OCI-M2 (cell line): ENCODE results near the gene ANTXR2.

Source experiments
- DNase-seq: peaks from one replicate; lab custom pipeline; 2025; ENCODE audit not compliant: unreplicated experiment; lab: John Stamatoyannopoulos, UW

ANTXR2 gene

DNA sequence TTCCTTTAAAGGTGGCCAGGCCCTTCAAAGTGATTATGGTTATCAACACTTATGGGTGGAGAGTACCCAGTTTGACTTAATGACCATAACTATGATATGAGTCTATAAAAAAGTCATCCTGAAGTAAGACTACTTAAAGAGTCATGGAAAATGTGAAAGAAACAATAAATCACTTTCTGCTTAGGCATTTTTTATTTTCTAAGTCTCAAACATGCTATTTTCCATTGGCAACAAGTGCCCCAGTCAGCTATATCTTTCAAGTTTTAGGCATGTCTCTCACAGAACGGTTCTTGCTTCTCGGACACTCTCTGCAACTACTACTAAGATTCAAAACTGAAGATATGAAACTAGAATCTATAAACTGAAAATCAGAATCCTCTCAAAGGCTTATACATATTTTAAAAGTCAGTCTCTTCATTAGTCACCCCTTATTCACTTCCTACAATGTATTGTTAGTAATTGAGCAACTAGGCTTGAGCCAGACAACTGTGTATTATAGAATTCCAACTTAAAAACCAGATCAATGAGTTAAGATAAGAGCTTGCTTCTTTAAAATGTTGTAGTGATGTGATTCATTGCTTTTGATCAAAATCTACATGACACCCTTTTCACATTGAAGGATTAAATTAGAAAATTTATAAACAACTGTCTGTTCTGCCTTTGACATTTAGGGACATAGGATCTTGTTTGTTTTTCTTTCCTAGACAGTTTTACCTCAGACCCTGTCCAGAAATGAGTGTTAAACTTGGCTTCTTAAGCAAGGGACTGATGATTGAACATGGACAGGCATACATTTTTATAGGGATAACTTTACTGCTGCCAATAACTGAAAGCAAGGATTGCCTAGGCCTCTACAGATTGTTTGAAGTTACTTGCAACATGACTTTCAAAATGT, 2.9 kb downstream of the ANTXR2 start:
- DNase-seq, result no peak

DNA sequence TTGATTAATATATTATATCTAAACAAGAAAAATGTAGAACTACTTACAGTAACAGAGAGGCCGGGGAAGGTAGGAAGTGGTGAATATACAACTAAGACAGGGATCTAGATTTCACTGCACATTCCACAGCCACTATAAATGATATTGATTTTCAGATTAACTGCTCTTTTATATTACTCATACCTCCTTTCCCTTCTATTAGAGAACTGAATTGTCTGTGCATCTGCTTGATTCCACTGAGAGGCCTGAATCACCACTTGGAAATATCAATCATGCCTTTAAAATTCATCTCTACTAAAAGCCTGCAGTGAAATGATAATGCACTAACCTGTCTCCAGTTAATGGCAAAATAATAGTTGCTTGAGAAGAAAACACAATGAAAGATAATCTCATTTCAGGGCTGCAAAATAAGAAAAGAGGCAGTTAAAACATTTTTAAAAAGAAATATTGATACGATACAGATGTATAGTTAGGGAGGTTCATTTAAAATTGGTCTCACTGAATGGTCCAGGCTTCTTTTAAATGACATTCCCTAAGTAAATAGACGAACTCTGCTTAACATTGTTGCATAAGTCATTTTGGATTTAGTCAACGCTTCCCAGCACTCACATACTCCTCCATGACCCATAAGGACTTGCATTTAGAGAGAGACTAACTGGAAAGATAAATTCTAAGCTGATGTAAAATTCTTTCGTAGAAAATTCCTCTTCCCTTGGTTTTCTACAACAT, 3.8 kb downstream of the ANTXR2 start:
- DNase-seq, result no peak

DNA sequence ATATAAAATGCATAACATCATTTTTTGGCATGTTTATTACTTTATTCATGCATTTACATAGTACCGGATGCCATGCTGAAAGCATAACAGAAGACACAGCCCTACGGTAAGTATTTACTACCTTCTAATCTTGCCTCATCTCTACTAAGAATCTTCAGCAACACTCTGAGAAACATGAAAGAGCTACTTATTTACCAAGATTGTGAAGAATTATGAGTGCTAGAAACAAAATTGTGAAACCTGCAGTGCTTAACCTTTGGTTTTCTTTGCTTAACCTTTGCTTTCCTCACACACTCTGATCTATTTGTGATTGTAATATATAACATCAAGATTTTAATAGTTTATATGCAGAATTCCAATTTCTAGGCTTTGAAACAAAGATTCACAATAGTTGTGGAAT, 7.4 kb downstream of the ANTXR2 start:
- no peak for DNase-seq

DNA sequence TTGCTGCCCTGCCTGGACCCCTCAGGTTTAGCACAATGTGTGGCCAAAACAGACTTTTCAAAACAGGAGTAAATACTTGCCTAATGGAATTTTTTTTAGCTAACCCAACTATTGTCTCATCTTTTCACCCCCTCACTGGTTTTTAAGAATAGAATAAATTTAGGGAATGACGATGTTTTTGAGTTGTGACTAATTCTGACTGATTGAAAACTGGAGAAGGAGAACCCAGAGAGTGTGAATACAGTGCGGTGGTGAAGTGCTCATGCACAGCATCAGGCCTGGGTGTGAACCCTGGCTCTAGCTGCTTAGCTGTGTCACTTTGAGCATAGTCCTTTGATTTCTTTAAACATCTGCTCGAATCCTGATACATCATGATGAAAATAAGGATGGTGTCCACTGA, 10.5 kb downstream of the ANTXR2 start:
- DNase-seq, result no peak

DNA sequence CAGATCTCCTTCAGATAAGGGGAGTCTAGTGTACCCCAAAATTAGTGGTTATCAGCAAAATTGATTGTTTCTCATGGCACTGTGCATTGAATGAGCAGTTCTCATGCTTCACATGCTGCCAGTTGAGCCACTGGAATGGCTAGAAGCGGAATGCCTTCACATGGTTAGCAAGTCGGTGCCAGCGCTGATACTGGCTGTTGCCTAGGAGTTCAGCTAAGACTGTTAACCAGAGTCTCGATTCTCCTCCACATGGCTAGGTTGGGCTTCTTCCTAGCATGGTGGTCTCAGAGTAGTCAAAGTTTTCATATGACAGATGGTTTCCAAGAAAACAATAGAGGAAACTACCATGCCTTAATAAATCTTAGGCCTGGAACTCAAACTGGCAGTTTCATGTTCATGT, 12.2 kb downstream of the ANTXR2 start:
- no peak for DNase-seq

DNA sequence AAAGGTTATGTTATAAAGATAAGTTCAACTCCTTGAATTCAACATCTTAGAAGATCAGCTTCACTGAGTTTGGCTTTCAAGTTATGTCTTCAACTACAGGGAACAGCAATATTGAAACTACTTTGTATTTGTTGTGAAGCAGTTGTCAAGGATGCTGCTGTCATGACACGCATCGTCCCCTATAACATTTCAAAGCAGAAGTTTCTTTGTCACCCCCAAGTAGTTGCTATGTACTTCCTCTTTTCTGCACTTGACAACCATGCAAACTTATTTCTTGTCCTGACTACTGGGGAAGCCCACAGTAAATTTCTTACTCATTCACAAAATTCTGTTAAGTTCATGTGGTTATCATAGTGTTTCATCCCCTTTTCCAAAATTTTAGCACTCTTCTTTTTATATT, 14.3 kb downstream of the ANTXR2 start:
- DNase-seq, result no peak

DNA sequence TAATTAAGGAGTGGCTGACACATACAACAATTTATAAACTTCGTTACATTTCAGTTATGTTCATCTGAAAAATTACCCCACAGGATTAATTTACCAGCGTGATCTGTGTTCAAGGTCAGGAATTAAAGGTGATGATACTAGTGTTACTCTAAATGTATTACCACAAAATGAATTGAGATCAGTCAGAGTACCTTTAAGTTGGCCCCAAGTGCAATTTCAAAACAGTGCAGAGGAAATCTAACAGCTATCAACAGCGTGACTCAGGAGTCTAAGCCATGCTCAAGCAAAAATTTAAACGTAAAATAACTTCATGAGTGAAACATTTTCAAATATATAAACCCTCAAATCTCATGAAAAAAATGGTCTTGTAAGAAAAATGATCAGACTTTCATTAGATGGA, 18.7 kb downstream of the ANTXR2 start:
- no peak for DNase-seq

DNA sequence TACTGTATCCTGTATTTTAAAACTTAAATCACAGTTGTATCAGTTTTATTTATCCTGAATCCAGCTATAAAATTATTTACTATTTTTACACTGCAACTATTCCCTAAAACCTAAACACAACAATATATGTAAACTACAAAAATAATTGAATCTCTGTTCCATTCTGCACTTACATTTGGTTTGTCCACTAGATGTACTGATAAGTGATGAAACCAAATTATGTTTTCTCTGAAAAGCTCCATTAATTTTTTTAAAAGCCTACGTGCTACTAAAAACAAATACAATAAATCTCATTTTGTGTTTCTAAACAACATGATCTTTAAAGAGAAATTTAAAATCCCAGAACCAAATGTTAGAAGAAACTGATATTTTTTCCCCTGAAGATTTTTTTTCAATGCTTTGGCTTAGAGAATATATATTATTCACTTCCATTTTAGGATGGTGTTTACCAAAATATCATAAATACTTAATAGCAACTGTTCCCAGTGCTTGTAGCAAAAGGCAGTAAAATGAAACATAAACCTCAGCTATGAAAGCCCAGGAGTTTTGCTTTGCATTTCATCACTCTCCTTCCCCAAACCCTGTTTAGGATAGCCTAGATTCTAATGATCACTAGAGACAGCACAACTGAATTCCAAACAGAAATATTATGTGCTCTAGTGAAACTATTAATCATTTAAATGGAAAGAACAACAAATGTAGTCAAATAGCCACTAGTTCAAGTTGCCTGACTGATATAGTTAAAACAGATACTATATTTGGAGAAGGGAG, 19.7 kb downstream of the ANTXR2 start:
- DNase-seq, result no peak

DNA sequence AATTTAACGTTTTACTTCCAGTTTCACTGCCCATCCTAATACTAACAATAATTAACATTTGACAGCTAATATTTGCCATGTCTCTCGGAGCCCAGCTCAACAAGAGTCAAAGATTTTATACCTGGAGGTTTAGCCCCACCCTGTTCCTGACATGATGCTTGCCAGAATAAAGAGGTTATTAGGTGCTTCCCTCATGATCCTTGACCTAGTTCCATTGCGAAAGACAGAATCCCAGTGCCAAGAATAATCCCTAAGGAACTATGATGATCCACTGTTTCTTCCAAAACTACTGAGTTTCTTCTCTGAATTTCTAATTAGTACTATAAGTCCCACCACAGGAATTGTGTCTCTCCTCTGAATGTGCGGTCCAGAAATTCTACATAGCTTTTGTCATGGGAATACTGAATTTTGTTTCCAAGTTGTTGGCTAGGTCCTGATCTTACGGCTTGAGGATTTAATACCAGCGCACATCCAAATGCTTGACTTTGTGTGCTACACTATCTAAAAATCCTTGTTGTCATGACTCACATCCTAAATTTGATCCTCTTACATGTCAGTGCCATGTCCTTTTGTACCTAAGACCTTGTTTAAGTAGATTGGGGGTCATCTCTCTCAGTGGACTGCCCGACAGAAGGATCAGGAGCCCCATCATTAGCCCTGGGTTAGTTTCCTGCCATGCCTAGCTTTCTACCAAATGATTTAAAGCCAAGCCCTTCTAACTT, 23.1 kb downstream of the ANTXR2 start:
- no peak for DNase-seq

DNA sequence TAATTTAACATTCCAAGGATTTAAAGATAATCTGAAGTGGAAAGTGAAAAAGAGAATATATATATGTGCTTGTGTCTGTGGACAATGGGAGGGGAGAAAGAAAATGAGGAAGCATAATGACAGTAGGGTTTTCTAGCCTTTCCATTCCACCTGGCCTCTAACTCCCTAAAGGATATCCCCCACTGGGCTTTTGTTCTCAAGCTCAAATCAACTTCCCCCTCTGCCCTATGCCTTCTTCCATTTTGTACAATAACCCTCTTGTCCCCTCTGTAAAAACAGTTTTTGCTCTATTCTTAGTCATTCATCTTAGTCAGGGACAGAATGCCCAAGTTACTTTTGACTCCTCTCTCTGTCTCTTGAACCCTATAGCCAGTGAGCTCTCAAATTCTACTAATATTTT, 23.6 kb downstream of the ANTXR2 start:
- DNase-seq, result no peak

DNA sequence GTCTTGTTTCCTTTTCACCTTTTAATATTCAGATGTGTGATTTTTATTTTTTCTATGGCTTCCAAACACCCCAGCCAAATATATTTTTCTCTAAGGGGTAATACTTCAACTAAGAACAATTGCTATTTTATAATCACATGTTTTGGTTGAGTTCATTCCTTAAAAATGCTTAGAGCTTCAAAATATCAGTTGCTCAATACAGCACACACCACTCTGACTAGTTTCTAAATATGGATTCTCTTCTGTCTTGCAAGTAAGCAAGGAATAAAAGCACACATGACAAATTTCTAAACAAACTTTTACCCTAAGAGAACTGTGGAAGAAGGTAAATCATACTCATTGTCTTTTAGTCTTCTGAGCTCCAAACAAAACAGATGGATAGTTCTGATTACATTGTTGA, 27.2 kb downstream of the ANTXR2 start:
- no peak for DNase-seq

DNA sequence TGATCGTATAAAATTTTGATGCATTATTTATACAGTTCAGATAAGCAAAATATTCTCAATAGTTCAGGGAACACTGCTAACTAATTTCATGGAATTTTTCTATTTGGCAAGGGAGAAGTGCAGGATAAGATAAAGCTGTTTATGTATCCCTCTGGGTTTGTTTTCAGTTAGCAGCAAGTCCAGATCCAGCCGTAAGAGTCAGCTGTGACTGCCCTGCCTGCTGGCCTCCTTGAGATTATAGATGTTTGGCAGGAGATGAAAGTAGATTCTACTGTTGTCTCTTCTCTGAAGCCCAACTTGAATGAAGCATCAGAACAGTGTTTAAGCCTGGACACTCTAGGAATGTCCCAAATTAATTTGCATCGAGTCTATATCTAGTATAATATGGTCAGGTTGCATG, 29.5 kb downstream of the ANTXR2 start:
- DNase-seq, result no peak

DNA sequence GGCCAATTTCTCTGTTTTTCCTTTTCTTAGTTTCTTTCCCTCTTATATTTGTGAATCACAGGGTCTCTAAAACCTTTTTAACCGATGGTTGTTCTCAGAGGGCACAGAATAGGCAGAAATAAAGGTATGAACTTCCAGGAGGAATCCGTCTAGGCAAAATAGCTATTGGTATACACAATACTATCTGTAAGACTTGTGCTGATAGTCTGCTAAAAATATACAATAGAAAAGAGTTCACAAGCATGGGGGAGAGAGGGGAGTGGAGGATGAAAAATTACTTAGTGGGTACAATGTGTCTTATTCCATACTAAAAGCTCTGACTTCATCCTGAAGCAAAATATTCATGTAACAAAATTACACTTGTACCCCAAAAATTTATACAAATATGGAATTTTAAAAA, 30.2 kb downstream of the ANTXR2 start:
- DNase-seq, result no peak

DNA sequence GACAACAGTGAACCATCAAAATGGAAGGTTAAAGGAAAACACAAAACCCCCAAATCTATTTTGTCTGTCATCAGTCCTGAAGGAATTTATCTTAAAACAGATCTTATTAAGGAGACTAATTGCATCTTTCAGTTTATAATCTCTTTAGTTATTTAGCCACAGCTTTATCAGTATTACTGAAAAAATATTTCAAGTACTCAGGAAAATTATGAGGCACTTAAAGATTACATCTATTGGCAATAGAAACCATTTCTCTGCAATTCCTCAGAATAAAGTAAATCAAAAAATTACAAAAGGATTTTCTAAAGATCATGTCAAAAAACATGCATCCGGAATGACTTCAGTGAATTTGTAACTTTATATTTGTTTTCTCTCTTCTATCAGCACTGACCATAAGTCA, 35.2 kb downstream of the ANTXR2 start:
- DNase-seq, result no peak

DNA sequence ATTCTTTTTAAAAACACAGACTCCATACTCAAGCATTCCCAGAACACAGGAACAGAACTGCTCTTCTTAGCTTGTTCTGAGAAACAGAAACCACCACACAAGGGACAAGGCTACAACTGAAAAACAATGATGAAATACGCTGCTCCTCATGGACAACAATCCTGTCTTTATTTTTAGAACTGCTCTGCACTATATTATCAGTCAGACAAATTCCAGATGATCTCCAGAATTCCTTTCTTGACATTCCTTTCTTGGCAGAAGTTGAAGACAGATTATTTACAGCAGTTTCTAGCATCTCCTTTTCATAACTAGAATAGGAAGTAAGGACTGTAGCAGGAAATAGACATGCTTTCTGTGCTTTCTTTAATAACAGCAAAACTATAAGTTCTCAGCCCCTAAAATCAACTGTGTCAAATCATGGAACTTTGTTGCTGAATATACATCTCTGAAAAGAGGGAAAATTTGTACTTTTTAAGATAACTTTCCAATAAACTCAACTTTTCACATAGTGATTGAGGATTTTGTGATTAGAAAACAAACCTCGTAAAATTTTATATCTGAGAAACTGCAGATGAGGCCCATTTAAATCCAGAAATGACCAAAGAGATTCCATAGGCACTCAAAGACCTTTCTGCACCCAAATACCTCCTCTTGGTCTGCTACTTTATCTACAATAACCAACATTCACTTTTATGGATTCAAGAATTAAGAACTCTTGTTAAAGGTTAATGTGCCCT, 35.9 kb downstream of the ANTXR2 start:
- DNase-seq, result no peak

DNA sequence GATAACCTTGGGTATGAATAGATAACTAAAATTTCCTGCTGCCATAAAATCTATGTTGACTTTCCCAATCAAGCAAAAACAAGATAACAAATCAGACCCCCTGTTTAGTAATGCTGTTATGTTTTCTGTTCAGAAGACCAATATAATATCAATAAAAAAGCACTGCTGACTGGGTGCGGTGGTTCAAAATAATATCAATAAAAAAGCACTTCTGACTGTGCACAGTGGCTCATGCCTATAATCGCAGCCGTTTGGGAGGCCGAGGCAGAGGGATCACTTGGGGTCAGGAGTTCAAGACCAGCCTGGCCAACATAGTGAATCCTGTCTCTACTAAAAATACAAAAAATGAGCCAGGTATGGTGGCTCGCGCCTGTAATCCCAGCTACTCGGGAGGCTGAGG, 36.7 kb downstream of the ANTXR2 start:
- DNase-seq, result no peak

DNA sequence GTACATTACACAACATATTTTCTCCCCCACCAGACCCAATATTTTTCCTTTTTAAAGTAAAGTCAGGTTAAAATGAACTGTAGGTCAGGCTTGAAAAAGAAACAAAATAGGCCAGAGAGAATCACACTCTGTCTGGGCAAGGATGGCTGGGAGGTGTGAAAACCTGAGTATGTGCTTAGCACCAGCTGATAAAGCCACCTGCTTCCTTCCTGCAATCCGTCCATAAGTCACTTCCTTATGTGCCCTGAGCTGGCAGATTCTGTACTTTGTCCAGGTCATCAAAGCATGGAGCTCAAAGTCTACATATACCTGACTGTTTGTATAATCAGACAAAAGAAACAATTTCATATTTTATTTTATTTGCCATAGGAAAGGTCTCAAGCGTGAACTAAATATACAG, 37.7 kb downstream of the ANTXR2 start:
- DNase-seq, result no peak

DNA sequence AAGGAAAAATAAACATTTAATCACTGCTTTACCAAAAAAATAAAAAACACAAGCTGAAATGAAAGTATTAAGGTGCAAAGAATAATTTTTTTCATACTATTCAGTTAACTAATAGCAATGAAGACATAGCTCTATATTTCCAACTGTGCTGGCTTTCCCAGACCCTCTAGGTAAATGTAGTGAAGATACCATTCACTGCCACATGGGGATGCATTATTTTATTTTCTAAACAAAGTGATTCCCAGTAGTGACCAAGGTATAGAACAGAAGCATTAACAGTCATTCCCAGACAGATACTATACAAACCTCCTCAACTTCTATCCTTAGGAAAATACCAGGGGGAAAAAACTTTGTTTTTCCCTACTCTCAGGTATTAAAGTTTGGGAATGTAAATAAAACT, 39.4 kb downstream of the ANTXR2 start:
- no peak for DNase-seq

DNA sequence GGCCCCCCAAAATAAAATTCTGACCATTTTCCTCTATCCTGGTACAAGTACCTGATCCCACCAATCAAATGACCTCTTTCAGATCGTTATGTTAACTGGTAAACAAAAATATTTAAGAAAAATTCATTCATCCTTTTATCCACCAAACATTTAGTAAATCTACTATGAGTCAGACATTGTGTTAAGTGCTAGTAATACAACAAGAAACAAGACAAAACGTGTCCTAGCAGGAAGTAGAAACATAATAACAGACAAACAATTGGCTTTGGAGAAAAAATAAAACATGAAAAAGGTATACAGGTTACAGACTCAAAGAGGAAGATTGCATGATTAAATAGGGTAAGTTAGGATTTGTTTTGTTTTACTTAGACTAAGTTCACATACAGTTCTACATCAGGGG, 43.7 kb downstream of the ANTXR2 start:
- no peak for DNase-seq

DNA sequence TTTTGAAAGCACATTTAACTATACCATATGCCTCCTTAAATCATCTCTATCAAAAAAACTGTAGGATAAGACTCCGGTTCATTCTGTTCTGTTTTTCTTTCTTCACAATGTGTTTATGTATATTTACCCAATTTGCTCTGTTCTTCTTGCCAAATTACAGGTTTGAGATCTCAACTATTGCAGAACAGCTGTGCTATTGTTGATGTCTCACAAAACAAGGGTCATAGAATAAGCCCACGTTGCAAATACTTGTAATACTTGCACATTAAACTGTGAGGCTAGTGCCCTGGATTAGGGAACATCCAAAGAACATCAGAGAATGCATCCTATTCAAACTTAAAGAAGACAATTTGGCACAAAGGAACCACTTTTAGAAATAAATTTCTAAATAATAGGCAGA, 45.4 kb downstream of the ANTXR2 start:
- no peak for DNase-seq
